Loucy (cell line): ENCODE results near the gene GPR18.

Experiments used
- H2AFZ ChIP-seq: fragments of 200-600 bp; sonication (generic); 2 replicates; pipeline ENCODE4 v1.6.0; 2016; ENCODE audit warnings: antibody characterized with exemption, mild to moderate bottlenecking, low read length, moderate library complexity
- H3F3A ChIP-seq: fragments of 200-600 bp; 2 replicates; pipeline ENCODE4 v1.6.0; 2016; ENCODE audit warnings: antibody characterized with exemption, low read depth, mild to moderate bottlenecking
- H3K27me3 ChIP-seq: fragments of 200-600 bp; sonication (generic); 2 replicates; pipeline ENCODE4 v1.6.1; 2014; ENCODE audit warnings: low read length, mild to moderate bottlenecking; ENCODE audit not compliant: insufficient read depth, poor library complexity, severe bottlenecking
- H3K36me3 ChIP-seq: fragments of 200-600 bp; sonication (generic); 2 replicates; pipeline ENCODE4 v1.6.1; 2016; ENCODE audit warnings: low read length; ENCODE audit not compliant: insufficient read depth
- H3K4me1 ChIP-seq: fragments of 200-600 bp; sonication (generic); 2 replicates; pipeline ENCODE4 v1.5.1; 2014; ENCODE audit warnings: low read length, mild to moderate bottlenecking; ENCODE audit not compliant: insufficient read depth, poor library complexity, severe bottlenecking
- H3K4me2 ChIP-seq: fragments of 200-600 bp; sonication (generic); 2 replicates; pipeline ENCODE4 v1.6.0; 2014; ENCODE audit warnings: antibody characterized with exemption, low read length, low read depth, mild to moderate bottlenecking; ENCODE audit not compliant: poor library complexity, severe bottlenecking
- H3K4me3 ChIP-seq: fragments of 200-600 bp; sonication (generic); 2 replicates; pipeline ENCODE4 v1.5.1; 2014; ENCODE audit warnings: low read length, mild to moderate bottlenecking, mixed read lengths; ENCODE audit not compliant: poor library complexity, severe bottlenecking
- H3K79me2 ChIP-seq: fragments of 200-600 bp; sonication (generic); 2 replicates; pipeline ENCODE4 v1.6.1; 2014; ENCODE audit warnings: low read length; ENCODE audit not compliant: insufficient read depth
- H3K9ac ChIP-seq: fragments of 200-600 bp; sonication (generic); 2 replicates; pipeline ENCODE4 v1.6.0; 2014; ENCODE audit warnings: mild to moderate bottlenecking, low read depth, low read length, moderate library complexity; ENCODE audit not compliant: poor library complexity, severe bottlenecking
- H3K9me2 ChIP-seq: fragments of 200-600 bp; sonication (generic); replicated peaks from 2 replicates; pipeline ENCODE4 v1.6.1; 2016; ENCODE audit warnings: low read depth, low read length, mixed read lengths
- H3K9me3 ChIP-seq: fragments of 200-600 bp; sonication (generic); 2 replicates; pipeline ENCODE4 v1.6.1; 2014; ENCODE audit warnings: mild to moderate bottlenecking, antibody characterized with exemption, low read length, low read depth; ENCODE audit not compliant: insufficient read depth
- H4K20me1 ChIP-seq: fragments of 200-600 bp; sonication (generic); 2 replicates; pipeline ENCODE4 v1.6.0; 2014; ENCODE audit warnings: antibody characterized with exemption, low read length, mild to moderate bottlenecking; ENCODE audit not compliant: insufficient read depth, poor library complexity, severe bottlenecking
- CTCF ChIP-seq: fragments of 200-600 bp; sonication (generic); conservative IDR thresholded peaks from 2 replicates; pipeline ENCODE4 v1.5.1; 2014; ENCODE audit warnings: mild to moderate bottlenecking, antibody characterized with exemption, low read length
- EZH2phosphoT487 ChIP-seq: fragments of 200-600 bp; IDR thresholded peaks from 2 replicates; pipeline ENCODE4 v1.6.1; 2018; ENCODE audit warnings: antibody characterized with exemption, mild to moderate bottlenecking, moderate library complexity, borderline replicate concordance

GPR18 gene

GRCh38 chr13:99218545-99218944 lies 39.6 kb downstream of the GPR18 start:
- Histone ChIP-seq H3K4me2 (peak overlapping the region; percentile 61), H3K79me2 (peaks cover 100% of the 10 kb centered on the region), H4K20me1 (peaks cover 27% of the 10 kb centered on the region)

GRCh38 chr13:99218126-99218525 lies 40.1 kb downstream of the GPR18 start:
- peaks cover 27% of the 10 kb centered on the region for H4K20me1 ChIP-seq
- H2AFZ ChIP-seq: no peak overlapping the region
- peak overlapping the region; percentile 61 for H3K4me2 ChIP-seq
- H3K9ac ChIP-seq: peak overlapping the region; percentile 59
- no peaks in the 10 kb centered on the region for H3K27me3 ChIP-seq
- peaks cover 5% of the 10 kb centered on the region for H3K9me3 ChIP-seq
- peak overlapping the region; percentile 23 for H3K4me3 ChIP-seq
- peaks cover 8% of the 10 kb centered on the region; the same call in 1 of the 2 replicates for H3K36me3 ChIP-seq
- no peak for TF ChIP-seq CTCF
- TF ChIP-seq EZH2phosphoT487: no peak
- no peaks in the 10 kb centered on the region for H3K9me2 ChIP-seq
- no peaks in the 10 kb centered on the region for H3F3A ChIP-seq
- peaks cover 80% of the 10 kb centered on the region for H3K4me1 ChIP-seq
- peaks cover 100% of the 10 kb centered on the region for H3K79me2 ChIP-seq

More at GRCh38 chr13:99218545-99218944, 39.6 kb downstream of the GPR18 start:
- H3K9me3 ChIP-seq: peaks cover 5% of the 10 kb centered on the region
- peak overlapping the region; percentile 59 for H3K9ac ChIP-seq
- no peaks in the 10 kb centered on the region for H3K27me3 ChIP-seq
- H3K4me3 ChIP-seq: peak overlapping the region; percentile 23
- H2AFZ ChIP-seq: no peak overlapping the region
- no peaks in the 10 kb centered on the region for H3K9me2 ChIP-seq
- H3F3A ChIP-seq: no peaks in the 10 kb centered on the region
- no peak for TF ChIP-seq CTCF
- no peak for TF ChIP-seq EZH2phosphoT487
- H3K36me3 ChIP-seq: peaks cover 8% of the 10 kb centered on the region; the same call in 1 of the 2 replicates
- peaks cover 84% of the 10 kb centered on the region for H3K4me1 ChIP-seq

- peak overlapping the region; percentile 61 for H3K4me2 ChIP-seq
- H2AFZ ChIP-seq: no peak overlapping the region
- H3K4me3 ChIP-seq: peak overlapping the region; percentile 21
- peaks cover 27% of the 10 kb centered on the region for H4K20me1 ChIP-seq
- no peaks in the 10 kb centered on the region for H3F3A ChIP-seq
- TF ChIP-seq EZH2phosphoT487: no peak
- H3K9ac ChIP-seq: peak overlapping the region; percentile 59
- no peaks in the 10 kb centered on the region for H3K27me3 ChIP-seq
- H3K79me2 ChIP-seq: peaks cover 100% of the 10 kb centered on the region
- peaks cover 2% of the 10 kb centered on the region; the same call in 1 of the 2 replicates for H3K9me3 ChIP-seq
- H3K36me3 ChIP-seq: peaks cover 8% of the 10 kb centered on the region; the same call in 1 of the 2 replicates
- H3K4me1 ChIP-seq: peaks cover 80% of the 10 kb centered on the region
- H3K9me2 ChIP-seq: no peaks in the 10 kb centered on the region
Observed at GRCh38 chr13:99217461-99218110, 40.6 kb downstream of the GPR18 start.
